Thymus (tissue), 11 donors: ENCODE measurements around the gene PGAM1. TPM values are rescaled to one million over a fixed set of nuclear protein-coding genes. Genes with fewer than 3 reads are reported as not detected.

Source experiments
- DNase-seq, 9 donors: peaks; one replicate each; pipeline ENCODE4 v3.0.0-alpha.2; 2013; ENCODE audit warnings: low spot score in 9 of 9, low read depth in 6 of 9, missing footprints in 1 of 9
- H3K27ac ChIP-seq, 2 donors: one replicate each; pipeline ENCODE4 v1.5.1; 2013; ENCODE audit warnings: control low read depth in 1 of 2, low read depth in 1 of 2, low read length in 1 of 2, mild to moderate bottlenecking in 1 of 2, moderate library complexity in 1 of 2
- H3K27me3 ChIP-seq, 2 donors: one replicate each; pipeline ENCODE4 v1.5.1; 2013; ENCODE audit warnings: low read length in 1 of 2; ENCODE audit not compliant: control insufficient read depth in 2 of 2, insufficient read depth in 1 of 2
- H3K36me3 ChIP-seq, 2 donors: one replicate each; pipeline ENCODE4 v1.5.1; 2013; ENCODE audit warnings: low read length in 1 of 2, mild to moderate bottlenecking in 1 of 2, moderate library complexity in 1 of 2; ENCODE audit not compliant: control insufficient read depth in 2 of 2, insufficient read depth in 2 of 2
- H3K4me1 ChIP-seq, 2 donors: one replicate each; pipeline ENCODE4 v1.5.1; 2013; ENCODE audit warnings: low read length in 2 of 2; ENCODE audit not compliant: control insufficient read depth in 2 of 2, insufficient read depth in 2 of 2
- H3K4me3 ChIP-seq, 2 donors: one replicate each; pipeline ENCODE4 v1.5.1; 2013; ENCODE audit warnings: low read length in 2 of 2, control low read depth in 1 of 2, mild to moderate bottlenecking in 1 of 2
- H3K9me3 ChIP-seq, 2 donors: one replicate each; pipeline ENCODE4 v1.5.1; 2013; ENCODE audit warnings: low read length in 1 of 2, mild to moderate bottlenecking in 1 of 2; ENCODE audit not compliant: control insufficient read depth in 2 of 2, insufficient read depth in 1 of 2
- whole genome bisulfite sequencing: extraction: QIAGEN DNeasy Blood & Tissue Kit; methylation state at CpG from one replicate; pipeline ENCODE4 v1.1.7; 2013; 5-methylcytosine and 5-hydroxymethylcytosine counted together
- polyA plus RNA-seq: library from polyadenylated mRNA; stranded (reverse); fragments of 200-250 nt; gene quantifications from one replicate; pipeline ENCODE4 v1.2.3, GENCODE V29; 2013
- total RNA-seq: library from RNA; stranded (reverse); fragments of 120-200 nt; gene quantifications from one replicate; pipeline ENCODE4 v1.2.4, GENCODE V29; 2013
- donor health status: healthy.

The PGAM1 gene
- total and polyA plus RNA-seq, 2 donors = 104 to 272 TPM

- H3K4me1 ChIP-seq = no peaks in the 10 kb centered on the region
- DNase-seq = no peak
- H3K27me3 ChIP-seq = no peaks in the 10 kb centered on the region
- H3K36me3 ChIP-seq = peaks cover 70 to 81% of the 10 kb centered on the region in 2 donors
- WGBS = 93% methylated on average over 3 of the region's 3 CpGs
- no peak overlapping the region for H3K27ac ChIP-seq
- no peak overlapping the region for H3K4me3 ChIP-seq
- no peaks in the 10 kb centered on the region for H3K9me3 ChIP-seq
Measured at GRCh38 chr10:97456686-97457065, 30.7 kb downstream of the PGAM1 start.

GRCh38 chr10:97459111-97459510 lies 33.1 kb downstream of the PGAM1 start:
- H3K27me3 ChIP-seq = no peaks in the 10 kb centered on the region
- H3K27ac ChIP-seq = no peak overlapping the region
- H3K9me3 ChIP-seq = no peaks in the 10 kb centered on the region
- 96% methylated on average over 7 of the region's 7 CpGs for WGBS
- H3K36me3 ChIP-seq = peaks cover 69 to 88% of the 10 kb centered on the region in 2 donors
- H3K4me1 ChIP-seq = no peaks in the 10 kb centered on the region
- no peak overlapping the region for H3K4me3 ChIP-seq
- DNase-seq = no peak

GRCh38 chr10:97459933-97460332 lies 33.9 kb downstream of the PGAM1 start:
- 82% methylated on average over 7 of the region's 7 CpGs for WGBS
- H3K27me3 ChIP-seq = no peaks in the 10 kb centered on the region
- H3K4me3 ChIP-seq = no peak overlapping the region
- no peaks in the 10 kb centered on the region for H3K4me1 ChIP-seq
- DNase-seq = no peak
- no peak overlapping the region for H3K27ac ChIP-seq
- no peaks in the 10 kb centered on the region for H3K9me3 ChIP-seq
- peaks cover 77 to 93% of the 10 kb centered on the region in 2 donors for H3K36me3 ChIP-seq

GRCh38 chr10:97462309-97462708 lies 36.3 kb downstream of the PGAM1 start:
- Histone ChIP-seq H3K9me3 (no peaks in the 10 kb centered on the region), H3K4me1 (no peaks in the 10 kb centered on the region), H3K36me3 (peaks cover 85 to 93% of the 10 kb centered on the region in 2 donors), H3K27ac (no peak overlapping the region), H3K4me3 (no peak overlapping the region), H3K27me3 (no peaks in the 10 kb centered on the region)
- DNase-seq = no peak
- WGBS = 97% methylated on average over 2 of the region's 2 CpGs

GRCh38 chr10:97463363-97464132 lies 37.6 kb downstream of the PGAM1 start:
- Histone ChIP-seq H3K9me3 (no peaks in the 10 kb centered on the region), H3K4me1 (no peaks in the 10 kb centered on the region), H3K27ac (no peak overlapping the region), H3K4me3 (no peak overlapping the region), H3K36me3 (peaks cover 86 to 95% of the 10 kb centered on the region in 2 donors), H3K27me3 (no peaks in the 10 kb centered on the region)
- DNase-seq = peak in 7 of 9 donors; percentile 18 to 59 (median 47)
- 96% methylated on average over 4 of the region's 4 CpGs for WGBS

- Histone ChIP-seq H3K4me3 (no peak overlapping the region), H3K27ac (no peak overlapping the region), H3K9me3 (no peaks in the 10 kb centered on the region), H3K36me3 (peaks cover 86 to 93% of the 10 kb centered on the region in 2 donors), H3K4me1 (no peaks in the 10 kb centered on the region), H3K27me3 (no peaks in the 10 kb centered on the region)
- no peak for DNase-seq
- 88% methylated on average over 1 of the region's 1 CpG for WGBS
Measured at GRCh38 chr10:97464226-97464625, 38.2 kb downstream of the PGAM1 start.

GRCh38 chr10:97465982-97466381 lies 40.0 kb downstream of the PGAM1 start:
- no peaks in the 10 kb centered on the region for H3K4me1 ChIP-seq
- peaks cover 85 to 92% of the 10 kb centered on the region in 2 donors for H3K36me3 ChIP-seq
- H3K27ac ChIP-seq = no peak overlapping the region
- no peak for DNase-seq
- over 99% methylated on average over 7 of the region's 7 CpGs for WGBS
- H3K4me3 ChIP-seq = no peak overlapping the region
- no peaks in the 10 kb centered on the region for H3K27me3 ChIP-seq
- H3K9me3 ChIP-seq = no peaks in the 10 kb centered on the region

- Histone ChIP-seq H3K36me3 (peaks cover 77 to 91% of the 10 kb centered on the region in 2 donors), H3K27me3 (no peaks in the 10 kb centered on the region), H3K4me1 (no peaks in the 10 kb centered on the region), H3K4me3 (no peak overlapping the region), H3K9me3 (no peaks in the 10 kb centered on the region), H3K27ac (no peak overlapping the region)
- 96% methylated on average over 4 of the region's 4 CpGs for WGBS
- no peak for DNase-seq
Measured at GRCh38 chr10:97466755-97467154, 40.8 kb downstream of the PGAM1 start.

GRCh38 chr10:97468162-97468561 lies 42.2 kb downstream of the PGAM1 start:
- 58% methylated on average over 3 of the region's 3 CpGs for WGBS
- H3K36me3 ChIP-seq = peaks cover 78 to 89% of the 10 kb centered on the region in 2 donors

More at GRCh38 chr10:97468162-97468561, 42.2 kb downstream of the PGAM1 start:
- Histone ChIP-seq H3K4me1 (no peaks in the 10 kb centered on the region), H3K9me3 (no peaks in the 10 kb centered on the region), H3K27ac (peak overlapping the region; percentile 27 to 32), H3K27me3 (no peaks in the 10 kb centered on the region), H3K4me3 (no peak overlapping the region)
- peak in 3 of 9 donors; percentile 13 to 31 (median 23) for DNase-seq
